Testis (tissue), 3 donors: ENCODE data around the gene ZFYVE26. TPM values are rescaled to one million over a fixed set of nuclear protein-coding genes. Genes with fewer than 3 reads are reported as not detected.

Source experiments
- DNase-seq: peaks from one replicate; pipeline ENCODE4 v3.0.0-alpha.2; 2019
- H3K27ac ChIP-seq, 2 donors: fragments of 200-600 bp; sonication (generic); one replicate each; pipeline ENCODE4 v1.5.1; 2019
- H3K27me3 ChIP-seq: fragments of 200-600 bp; sonication (generic); one replicate; pipeline ENCODE4 v1.5.1; 2019
- H3K36me3 ChIP-seq: fragments of 200-600 bp; sonication (generic); one replicate; pipeline ENCODE4 v1.5.1; 2017; ENCODE audit warnings: low read depth; ENCODE audit errors: missing control alignments
- H3K4me1 ChIP-seq: fragments of 200-600 bp; sonication (generic); one replicate; pipeline ENCODE4 v1.5.1; 2019
- H3K4me3 ChIP-seq, 2 donors: fragments of 200-600 bp; sonication (generic); one replicate each; pipeline ENCODE4 v1.5.1; 2017 to 2019
- H3K9me3 ChIP-seq: fragments of 200-600 bp; sonication (generic); one replicate; pipeline ENCODE4 v1.5.1; 2017
- CTCF ChIP-seq, 3 experiments: fragments of 450-650 bp in 2 of 3; fragments of 200-600 bp in 1 of 3; sonication (generic) in 1 of 3; IDR thresholded peaks; one replicate each; pipeline ENCODE4 v1.5.1; 2016 to 2019; ENCODE audit warnings: antibody characterized with exemption in 3 of 3, mild to moderate bottlenecking in 2 of 3, moderate library complexity in 1 of 3
- POLR2A ChIP-seq: fragments of 450-650 bp; IDR thresholded peaks from one replicate; pipeline ENCODE4 v1.6.1; 2017; ENCODE audit warnings: antibody characterized with exemption, mild to moderate bottlenecking, moderate library complexity
- WGBS, 2 donors: methylation state at CpG; one replicate each; pipeline ENCODE4 v1.1.5; 2018; 5-methylcytosine and 5-hydroxymethylcytosine counted together
- intact Hi-C: fragments of 100-400 bp; cut with DNase I; formaldehyde crosslinking; loops from one replicate; pipeline ENCODE4 v1.15.1; 2023; ENCODE audit warnings: low total_unique reads
- polyA plus RNA-seq: library from polyadenylated mRNA; stranded (reverse); fragments of 350-450 nt; fragmentation: Illumina TruSeq; extraction: RNeasy Lipid Tissue Mini Kit (QIAGEN cat#74804); gene quantifications from one replicate; pipeline ENCODE4 v1.2.3, GENCODE V29; 2014; ENCODE audit warnings: low read depth, low replicate concordance; ENCODE audit not compliant: insufficient read depth
- total RNA-seq, 2 donors: library from RNA; depleted of rRNA; stranded (reverse); fragments of >200 nt; gene quantifications; one replicate each; pipeline ENCODE4 v1.2.3, GENCODE V29; 2016

The ZFYVE26 gene
- total and polyA plus RNA-seq, 3 donors from 2014 or later, result 9.4 to 34.6 (median 32.7) TPM

DNA sequence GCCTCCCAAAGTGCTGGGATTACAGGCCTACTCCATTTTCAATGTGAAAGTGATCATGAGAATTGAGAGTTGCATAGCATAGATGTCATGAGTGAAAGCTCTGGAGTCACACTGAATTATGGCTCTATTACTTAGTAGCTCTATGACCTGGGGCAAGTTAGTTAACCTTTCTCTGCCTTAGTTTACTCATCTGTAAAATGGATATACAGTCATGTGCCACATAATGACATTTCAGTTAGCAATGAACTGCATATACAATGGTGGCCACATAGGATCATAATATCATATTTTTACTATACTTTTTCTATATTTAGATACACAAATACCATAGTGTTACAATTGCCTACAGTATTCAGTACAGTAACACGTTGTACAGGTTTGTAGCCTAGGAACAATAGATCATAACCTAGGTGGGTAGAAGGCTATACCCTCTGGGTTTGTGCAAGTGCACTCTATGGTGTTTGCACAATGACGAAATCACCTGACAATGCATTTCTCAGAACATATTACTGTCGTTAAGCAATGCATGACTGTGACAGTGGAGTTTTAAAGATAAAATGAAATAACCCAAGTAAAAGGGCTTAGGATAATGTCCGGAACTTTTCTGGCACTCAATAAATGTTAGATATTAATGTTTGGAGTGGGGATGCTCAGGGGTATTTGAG lies 53.1 kb downstream of the ZFYVE26 start:
- Histone ChIP-seq H3K36me3 (no peaks in the 10 kb centered on the region), H3K9me3 (no peaks in the 10 kb centered on the region), H3K27ac (no peak overlapping the region), H3K4me1 (no peaks in the 10 kb centered on the region), H3K27me3 (no peaks in the 10 kb centered on the region), H3K4me3 (no peak overlapping the region)
- DNase-seq, result no peak
- 89 to 91% methylated on average over 4 of the region's 4 CpGs for WGBS, 2 donors
- no peak for TF ChIP-seq POLR2A
- TF ChIP-seq CTCF (IDR thresholded peaks at IDR 0.05), result no peak
- intact Hi-C loops, result no loop called here

DNA sequence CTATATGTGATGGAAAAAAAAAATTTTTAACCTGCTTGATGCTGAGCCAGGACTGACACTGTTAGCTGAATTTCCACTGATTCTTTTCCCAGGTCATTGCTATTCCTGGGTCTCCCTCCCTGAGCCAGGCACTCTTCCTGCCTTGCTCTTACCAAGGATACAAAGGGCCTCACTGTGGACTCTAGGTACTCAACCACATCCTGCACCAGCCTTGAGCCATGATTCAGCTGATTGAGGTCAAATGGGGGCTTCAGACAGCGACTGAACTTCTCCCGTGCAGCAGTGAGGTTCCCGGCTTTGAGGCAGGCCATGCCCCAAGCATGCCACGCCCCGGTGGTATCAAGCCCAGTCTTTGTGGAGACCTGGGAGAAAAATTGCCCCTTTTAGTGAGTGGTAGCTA lies 54.3 kb downstream of the ZFYVE26 start:
- 80 to 98% methylated on average over 5 of the region's 5 CpGs for WGBS, 2 donors
- Histone ChIP-seq H3K4me1 (no peaks in the 10 kb centered on the region), H3K36me3 (no peaks in the 10 kb centered on the region), H3K27me3 (no peaks in the 10 kb centered on the region), H3K4me3 (no peak overlapping the region), H3K9me3 (no peaks in the 10 kb centered on the region), H3K27ac (no peak overlapping the region)
- TF ChIP-seq POLR2A (no peak), CTCF (IDR thresholded peaks at IDR 0.05) (no peak)
- intact Hi-C loops, result no loop called here
- DNase-seq, result no peak

DNA sequence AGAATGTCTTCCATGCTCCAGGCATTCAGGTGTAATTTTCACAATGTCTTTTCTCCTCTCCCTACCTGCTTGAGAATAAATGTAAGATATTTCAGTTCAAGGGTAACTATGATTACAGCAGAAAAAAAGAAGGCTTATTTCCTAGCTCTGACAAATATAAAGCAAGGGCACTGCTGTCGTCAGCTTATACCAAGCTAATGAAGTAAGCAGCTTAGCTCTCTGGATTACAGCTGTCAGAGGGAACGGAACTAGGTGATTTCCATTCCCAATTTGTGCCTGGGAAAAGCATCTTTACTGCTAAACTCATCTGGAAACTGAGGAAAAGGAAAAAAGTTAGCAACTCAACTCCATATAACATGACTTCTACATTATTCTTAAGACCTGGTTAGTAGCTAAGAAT lies 56.5 kb downstream of the ZFYVE26 start:
- TF ChIP-seq CTCF (IDR thresholded peaks at IDR 0.05), result no peak
- TF ChIP-seq POLR2A, result no peak
- Histone ChIP-seq H3K4me1 (no peaks in the 10 kb centered on the region), H3K27me3 (no peaks in the 10 kb centered on the region), H3K27ac (no peak overlapping the region), H3K9me3 (no peaks in the 10 kb centered on the region), H3K36me3 (no peaks in the 10 kb centered on the region), H3K4me3 (no peak overlapping the region)
- DNase-seq, result no peak
- intact Hi-C loops, result no loop called here
- 88 to 90% methylated on average over 2 of the region's 2 CpGs for WGBS, 2 donors

DNA sequence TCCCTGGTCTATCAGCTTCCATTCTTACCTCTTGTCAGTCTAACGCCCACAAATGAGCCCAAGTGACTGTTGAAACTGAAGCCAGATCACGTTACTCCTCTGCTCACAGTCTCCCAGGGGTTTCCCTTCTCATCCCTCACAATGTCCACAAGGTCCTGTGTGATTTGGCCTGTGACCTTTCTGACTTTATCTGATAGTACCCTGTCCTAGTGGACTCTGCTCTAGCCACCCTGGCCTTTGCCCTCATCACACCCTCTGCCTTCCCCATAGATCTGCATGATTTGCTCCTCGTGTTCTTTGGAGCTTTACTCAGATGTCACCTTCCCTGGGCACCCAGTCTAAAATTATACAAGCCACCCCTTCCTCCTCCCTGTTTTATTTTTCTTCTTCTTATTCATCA lies 59.2 kb downstream of the ZFYVE26 start:
- no peaks in the 10 kb centered on the region for H3K36me3 ChIP-seq
- 86 to 91% methylated on average over 3 of the region's 3 CpGs for WGBS, 2 donors
- TF ChIP-seq CTCF (IDR thresholded peaks at IDR 0.05) (no peak), POLR2A (no peak)
- H3K27ac ChIP-seq, result no peak overlapping the region
- H3K27me3 ChIP-seq, result no peaks in the 10 kb centered on the region
- no peaks in the 10 kb centered on the region for H3K4me1 ChIP-seq
- intact Hi-C loops, result no loop called here
- DNase-seq, result no peak
- no peaks in the 10 kb centered on the region for H3K9me3 ChIP-seq
- H3K4me3 ChIP-seq, result no peak overlapping the region

- TF ChIP-seq CTCF (IDR thresholded peaks at IDR 0.05) (no peak), POLR2A (no peak)
- H3K27ac ChIP-seq, result no peak overlapping the region
- WGBS, 2 donors, result 85 to 95% methylated on average over 1 of the region's 1 CpG
- no peaks in the 10 kb centered on the region for H3K9me3 ChIP-seq
- H3K27me3 ChIP-seq, result no peaks in the 10 kb centered on the region
- DNase-seq, result no peak
- no peaks in the 10 kb centered on the region for H3K36me3 ChIP-seq
- H3K4me1 ChIP-seq, result no peaks in the 10 kb centered on the region
- no peak overlapping the region for H3K4me3 ChIP-seq
- intact Hi-C loops, result no loop called here
These were observed 59.9 kb downstream of the ZFYVE26 start for GRCh38 chr14:67756496-67756895.
